Effector memory CD4-positive, alpha-beta T cell (primary cell): ENCODE measurements around the gene TMEM258.
A peak's percentile ranks its signal among the peaks of the same experiment; 100 is the strongest.

ENCODE experiments used
- DNase-seq, 3 donors: peaks; one replicate each; pipeline ENCODE4 v3.0.0-alpha.2; 2020
- H3K27ac ChIP-seq: 2 replicates; pipeline ENCODE4 v1.7.0; 2013; ENCODE audit warnings: mild to moderate bottlenecking, low read length, moderate library complexity; ENCODE audit not compliant: insufficient read depth, poor library complexity, severe bottlenecking
- H3K27me3 ChIP-seq: replicated peaks from 2 replicates; pipeline ENCODE4 v1.7.0; 2013; ENCODE audit warnings: mild to moderate bottlenecking, low read length; ENCODE audit not compliant: insufficient read depth, control insufficient read depth, poor library complexity, severe bottlenecking
- H3K36me3 ChIP-seq: 2 replicates; pipeline ENCODE4 v1.7.0; 2013; ENCODE audit warnings: mild to moderate bottlenecking, low read length, moderate library complexity; ENCODE audit not compliant: control insufficient read depth, insufficient read depth
- H3K4me1 ChIP-seq: 2 replicates; pipeline ENCODE4 v1.7.0; 2013; ENCODE audit warnings: low read length, mild to moderate bottlenecking; ENCODE audit not compliant: control insufficient read depth, insufficient read depth, poor library complexity, severe bottlenecking
- H3K4me3 ChIP-seq: 2 replicates; pipeline ENCODE4 v1.7.0; 2013; ENCODE audit warnings: low read length, low read depth, mild to moderate bottlenecking; ENCODE audit not compliant: insufficient read depth, poor library complexity, severe bottlenecking
- H3K9me3 ChIP-seq: 2 replicates; pipeline ENCODE4 v1.7.0; 2013; ENCODE audit warnings: mild to moderate bottlenecking, low read length, moderate library complexity; ENCODE audit not compliant: control insufficient read depth

Gene TMEM258

DNA sequence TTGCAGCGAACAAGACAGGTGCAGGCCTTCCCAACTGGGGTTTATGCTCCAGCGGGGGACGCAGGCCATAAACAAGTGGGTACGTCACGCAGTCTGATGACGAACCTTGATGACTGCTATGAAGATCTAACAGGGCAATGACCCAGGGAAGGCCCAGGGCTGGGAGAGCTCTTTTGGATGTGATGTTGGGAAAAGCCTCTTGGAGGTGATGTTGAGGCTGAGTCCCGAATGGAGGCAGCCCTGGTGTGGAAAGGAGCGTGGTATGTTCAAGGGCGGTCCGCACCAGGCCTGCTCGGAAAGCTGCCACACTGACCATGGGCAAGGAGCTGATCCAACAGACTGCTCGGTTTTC is 41.5 kb upstream of the TMEM258 start:
- Histone ChIP-seq H3K27ac (no peak overlapping the region), H3K9me3 (no peaks in the 10 kb centered on the region), H3K4me1 (peaks cover 22% of the 10 kb centered on the region), H3K36me3 (no peaks in the 10 kb centered on the region), H3K27me3 (peaks cover 8% of the 10 kb centered on the region), H3K4me3 (no peak overlapping the region)
- DNase-seq = no peak

DNA sequence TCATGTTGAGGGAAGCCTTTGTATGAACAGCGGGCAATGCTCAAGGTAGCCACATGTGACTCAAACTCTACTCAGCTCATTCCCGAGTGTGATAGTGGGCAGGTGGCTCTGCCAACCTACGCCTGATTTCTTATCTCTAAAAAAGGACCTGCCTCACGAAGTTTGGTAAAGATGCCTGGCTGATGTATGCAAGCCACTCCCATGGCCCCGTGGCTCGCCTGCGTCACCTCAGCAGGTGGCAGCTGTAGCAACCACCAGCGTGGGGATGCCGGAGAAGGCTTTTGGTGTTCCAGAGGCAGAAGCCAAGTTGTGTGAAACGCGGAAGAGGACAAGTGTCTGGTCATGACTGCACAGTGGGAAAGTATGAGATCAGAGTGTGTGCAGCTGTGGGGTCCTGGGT is 41.1 kb upstream of the TMEM258 start:
- Histone ChIP-seq H3K36me3 (no peaks in the 10 kb centered on the region), H3K9me3 (no peaks in the 10 kb centered on the region), H3K27ac (no peak overlapping the region), H3K27me3 (peaks cover 9% of the 10 kb centered on the region), H3K4me3 (no peak overlapping the region), H3K4me1 (peaks cover 26% of the 10 kb centered on the region)
- DNase-seq = peak in 1 of 3 donors; percentile 44

DNA sequence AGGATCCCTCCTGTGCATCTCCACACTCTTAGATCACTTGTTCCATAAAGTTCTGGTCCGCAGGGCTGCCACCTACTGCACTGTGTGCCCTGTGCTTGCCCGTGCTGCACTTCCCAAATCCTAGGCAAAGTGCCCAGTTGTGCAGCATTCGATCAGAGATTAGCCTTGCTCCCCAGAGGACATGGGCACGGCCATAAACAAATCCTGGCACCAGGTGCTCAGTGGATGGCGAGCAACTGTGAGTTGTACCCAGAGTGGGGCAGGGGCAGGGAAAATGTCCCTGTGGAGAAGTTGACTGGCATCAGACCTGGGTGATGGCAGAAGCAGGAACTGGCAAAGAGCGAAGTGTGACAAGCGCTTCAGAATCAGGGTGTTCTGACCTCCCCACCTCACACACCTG is 40.4 kb upstream of the TMEM258 start:
- Histone ChIP-seq H3K4me1 (peaks cover 33% of the 10 kb centered on the region), H3K27me3 (peaks cover 12% of the 10 kb centered on the region), H3K27ac (no peak overlapping the region), H3K36me3 (no peaks in the 10 kb centered on the region), H3K4me3 (no peak overlapping the region), H3K9me3 (no peaks in the 10 kb centered on the region)
- no peak for DNase-seq

DNA sequence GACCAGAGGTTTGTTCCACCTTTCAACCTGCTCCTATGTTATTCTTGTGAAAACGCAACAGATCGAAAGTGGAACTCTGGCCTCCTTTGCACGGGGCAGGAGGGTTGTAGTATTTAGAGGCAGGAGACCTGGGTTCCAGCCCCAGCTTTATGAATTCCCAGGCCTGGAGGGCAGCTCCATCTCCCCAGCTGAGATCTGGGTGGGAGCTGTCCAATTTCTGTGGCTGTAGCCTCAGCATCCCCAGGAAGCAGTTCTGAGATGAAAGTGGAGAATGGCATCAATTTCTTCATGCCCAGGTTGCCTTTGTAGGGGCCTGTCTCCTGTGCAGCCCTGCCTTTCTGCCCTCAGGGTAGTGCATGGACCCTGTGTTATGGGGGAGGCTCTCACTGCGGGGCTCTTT is 39.8 kb upstream of the TMEM258 start:
- H3K9me3 ChIP-seq = no peaks in the 10 kb centered on the region
- peaks cover 16% of the 10 kb centered on the region for H3K27me3 ChIP-seq
- H3K4me1 ChIP-seq = peaks cover 39% of the 10 kb centered on the region
- no peaks in the 10 kb centered on the region for H3K36me3 ChIP-seq
- no peak overlapping the region for H3K27ac ChIP-seq
- no peak overlapping the region for H3K4me3 ChIP-seq
- no peak for DNase-seq

DNA sequence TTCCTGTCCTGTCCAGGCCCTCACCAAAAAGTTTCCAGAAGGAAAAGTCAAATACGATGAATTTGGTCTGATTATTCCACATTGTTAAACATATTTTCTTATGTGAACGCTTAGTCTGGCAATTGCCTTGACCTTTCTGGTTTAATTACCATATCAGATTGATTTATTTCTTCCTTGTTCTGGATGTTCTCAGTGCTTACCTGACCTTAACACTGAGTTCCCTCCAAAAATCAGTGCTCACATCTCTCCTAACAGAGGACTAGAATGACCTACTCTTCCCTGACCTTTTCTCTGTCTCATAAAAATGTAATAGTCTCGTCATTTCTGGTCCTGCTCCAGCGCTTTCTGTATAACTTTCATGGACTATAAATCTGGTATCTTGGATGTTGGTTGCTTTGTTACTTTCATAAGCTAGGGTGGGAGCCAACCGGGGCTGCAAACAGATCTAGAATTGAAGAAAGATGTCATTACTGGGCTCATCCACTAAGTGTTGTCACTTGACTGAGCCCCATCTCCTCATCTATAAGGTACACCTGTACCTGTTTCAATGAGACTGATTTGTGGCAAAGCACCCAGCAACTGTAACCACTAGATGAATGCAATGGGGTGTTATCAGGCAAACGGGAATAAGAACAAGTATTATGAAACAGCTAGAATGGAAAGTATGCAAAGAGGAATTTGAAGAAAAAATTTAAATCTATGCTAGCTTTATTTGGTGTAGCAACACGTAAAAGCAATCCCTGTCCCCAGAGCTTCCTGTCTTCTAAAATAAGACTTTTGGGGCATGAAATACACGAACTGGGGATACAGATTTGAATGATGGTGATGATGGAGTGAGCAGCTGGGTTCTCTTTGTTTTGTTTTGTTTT is 38.1 kb upstream of the TMEM258 start:
- H3K4me1 ChIP-seq = peaks cover 40% of the 10 kb centered on the region
- H3K27ac ChIP-seq = no peak overlapping the region
- no peaks in the 10 kb centered on the region for H3K9me3 ChIP-seq
- H3K27me3 ChIP-seq = peaks cover 16% of the 10 kb centered on the region
- H3K4me3 ChIP-seq = no peak overlapping the region
- no peaks in the 10 kb centered on the region for H3K36me3 ChIP-seq
- DNase-seq = no peak

DNA sequence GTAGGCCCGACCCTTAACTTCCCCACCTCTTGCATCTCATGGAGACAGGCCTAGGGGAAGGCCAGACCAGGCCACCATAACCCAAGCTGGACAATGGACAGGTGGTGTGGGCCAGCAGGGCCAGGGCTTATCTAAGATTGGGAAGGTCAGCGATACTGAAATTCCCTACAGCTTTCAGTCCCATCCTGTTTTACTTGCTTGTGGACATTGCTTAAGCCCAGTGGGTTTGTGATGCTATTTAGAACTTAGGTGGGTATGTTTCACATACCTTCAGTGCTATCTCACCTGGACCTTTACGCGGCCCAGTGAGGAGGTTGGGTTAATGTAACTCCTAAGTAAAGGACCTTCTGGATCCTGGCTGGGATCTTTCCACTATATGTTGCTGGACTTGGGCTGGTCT is 37.4 kb upstream of the TMEM258 start:
- Histone ChIP-seq H3K4me1 (peaks cover 35% of the 10 kb centered on the region), H3K4me3 (no peak overlapping the region), H3K27ac (no peak overlapping the region), H3K36me3 (no peaks in the 10 kb centered on the region), H3K9me3 (no peaks in the 10 kb centered on the region), H3K27me3 (peaks cover 16% of the 10 kb centered on the region)
- DNase-seq = no peak

DNA sequence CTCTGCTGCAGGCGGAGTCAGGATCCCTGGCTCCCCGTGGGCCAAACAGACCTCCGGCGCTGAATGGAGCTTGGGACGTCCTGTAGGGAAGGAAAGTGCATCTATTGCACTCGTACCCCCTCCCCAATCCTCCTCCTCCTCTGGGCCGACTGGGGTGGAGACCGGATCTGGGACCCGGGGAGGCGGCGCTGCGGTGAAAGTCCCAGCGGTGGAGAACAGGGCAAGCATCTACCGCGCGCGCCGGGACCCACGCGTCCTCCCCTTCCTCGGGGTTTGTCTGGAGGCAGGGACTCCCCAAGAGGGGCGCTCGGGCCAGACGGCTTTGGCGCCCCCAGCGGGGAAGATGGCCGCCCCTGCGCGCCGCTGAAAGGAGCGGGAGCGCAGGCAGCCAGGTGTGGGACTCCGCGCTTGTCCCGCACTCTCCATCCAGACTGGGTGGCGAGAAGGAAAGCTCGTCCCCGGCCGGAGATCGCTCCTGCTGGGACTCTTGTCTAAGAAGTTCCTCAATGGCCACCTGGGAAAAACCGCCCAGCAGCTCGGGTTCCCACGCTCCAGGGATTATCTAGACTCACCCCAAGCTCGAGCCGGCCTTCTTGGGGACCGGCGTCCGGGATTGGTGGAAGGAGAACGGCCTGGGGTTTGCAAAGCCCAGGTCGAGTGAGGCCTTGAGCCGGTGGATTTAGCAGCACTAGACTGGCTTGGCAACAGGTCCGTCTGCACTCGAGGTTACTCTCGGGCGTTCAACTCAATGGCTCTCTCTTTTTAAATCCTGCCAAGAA is 36.4 kb upstream of the TMEM258 start:
- H3K27ac ChIP-seq = no peak overlapping the region
- H3K4me1 ChIP-seq = peaks cover 26% of the 10 kb centered on the region
- no peaks in the 10 kb centered on the region for H3K36me3 ChIP-seq
- no peaks in the 10 kb centered on the region for H3K9me3 ChIP-seq
- peaks cover 16% of the 10 kb centered on the region for H3K27me3 ChIP-seq
- peak in 1 of 3 donors; percentile 37 for DNase-seq
- peak overlapping the region; percentile 57 for H3K4me3 ChIP-seq

DNA sequence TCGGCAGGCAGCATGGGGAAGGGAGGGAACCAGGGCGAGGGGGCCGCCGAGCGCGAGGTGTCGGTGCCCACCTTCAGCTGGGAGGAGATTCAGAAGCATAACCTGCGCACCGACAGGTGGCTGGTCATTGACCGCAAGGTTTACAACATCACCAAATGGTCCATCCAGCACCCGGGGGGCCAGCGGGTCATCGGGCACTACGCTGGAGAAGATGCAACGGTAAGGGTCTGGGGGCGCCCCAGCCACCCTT is 35.9 kb upstream of the TMEM258 start:
- Histone ChIP-seq H3K4me1 (peaks cover 23% of the 10 kb centered on the region), H3K27ac (no peak overlapping the region), H3K36me3 (no peaks in the 10 kb centered on the region), H3K27me3 (peaks cover 16% of the 10 kb centered on the region), H3K9me3 (no peaks in the 10 kb centered on the region), H3K4me3 (peak overlapping the region; percentile 57)
- DNase-seq = no peak

DNA sequence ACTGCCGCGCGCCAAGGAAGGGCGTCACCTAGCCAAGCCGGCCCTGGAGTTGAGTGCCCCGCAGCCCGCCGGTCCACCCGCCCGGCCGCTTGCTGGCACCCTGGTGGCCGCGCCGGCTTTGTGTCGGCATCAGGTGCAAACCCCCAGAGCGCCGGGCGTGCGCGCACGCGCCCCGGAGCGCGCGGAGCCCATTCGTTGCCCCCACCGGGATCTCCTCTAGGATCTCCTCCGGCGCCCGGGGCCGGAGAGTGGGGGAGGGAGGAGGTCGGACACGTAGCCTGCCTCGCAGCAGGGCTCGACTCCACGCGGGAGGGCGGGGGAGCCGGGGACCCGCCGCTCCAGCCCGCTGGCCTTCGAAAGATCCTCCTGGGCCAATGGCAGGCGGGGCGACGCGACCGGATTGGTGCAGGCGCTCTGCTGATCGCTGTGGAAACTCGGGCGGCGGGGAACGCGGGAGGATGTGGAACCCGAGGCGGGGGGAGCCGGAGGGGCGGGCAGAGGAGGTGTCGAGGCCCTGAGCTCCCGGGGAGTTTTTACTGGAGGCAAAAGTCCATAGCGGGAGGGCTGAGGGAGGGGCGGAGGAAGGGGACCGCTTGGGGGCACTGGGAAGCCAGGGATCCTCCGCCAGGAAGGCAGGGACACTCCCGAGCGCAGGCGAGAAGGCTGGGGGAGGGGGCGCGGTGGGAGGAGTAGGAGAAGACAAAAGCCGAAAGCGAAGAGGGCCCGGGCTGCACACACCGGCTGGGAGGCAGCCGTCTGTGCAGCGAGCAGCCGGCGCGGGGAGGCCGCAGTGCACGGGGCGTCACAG is 35.4 kb upstream of the TMEM258 start, which contains the start of gene FADS2:
TSS of gene FADS2 (plus strand) at position 730 of the 808 bp plus-strand sequence. CDS start 91 bp downstream, outside the sequence.
- DNase-seq = peak; percentile 12 to 82 (median 50)
- H3K4me1 ChIP-seq = peaks cover 23% of the 10 kb centered on the region

More for the DNA sequence above, 35.4 kb upstream of the TMEM258 start, which contains the start of gene FADS2:
- Histone ChIP-seq H3K36me3 (no peaks in the 10 kb centered on the region), H3K4me3 (peak within 1 kb of the TSS; percentile 57), H3K27me3 (peaks cover 16% of the 10 kb centered on the region), H3K27ac (no peak within 1 kb of the TSS), H3K9me3 (no peaks in the 10 kb centered on the region)
